ENCODE data around the gene EEFSEC. TPM values are rescaled to one million over a fixed set of nuclear protein-coding genes. Genes with fewer than 3 reads are reported as not detected.

EEFSEC gene
- total RNA-seq, 1 donor from 2014 or later, result 22.0 TPM

Other genes starting within 250 kb of the EEFSEC start
- gene KBTBD12, start 238.2 kb upstream of the EEFSEC start, total RNA-seq, result 0.05 TPM in 1 of 2 replicates, not detected in the other
- gene SEC61A1, start 101.0 kb upstream of the EEFSEC start, total RNA-seq, result 210 and 217 TPM in 2 replicates
- gene RUVBL1, start 29.7 kb upstream of the EEFSEC start, total RNA-seq, result 111 and 112 TPM in 2 replicates